ENCODE measurements around the gene MAPKAPK2.

- TF ChIP-seq JUN (CRISPR knock-in tag; IDR thresholded peaks at IDR 0.05) (no peak), CTCF (IDR thresholded peaks at IDR 0.05) (no peak), ZNF512 (CRISPR knock-in tag; IDR thresholded peaks at IDR 0.05; ENCODE audit: borderline replicate concordance) (no peak), KAT7 (CRISPR knock-in tag; IDR thresholded peaks at IDR 0.05; ENCODE audit: borderline replicate concordance) (no peak), ETV6 (CRISPR knock-in tag; IDR thresholded peaks at IDR 0.05) (no peak), ZNF396 (CRISPR knock-in tag; IDR thresholded peaks at IDR 0.05; ENCODE audit: borderline replicate concordance) (no peak), IRF1 (CRISPR knock-in tag; IDR thresholded peaks at IDR 0.05) (no peak), NFYB (CRISPR knock-in tag; conservative IDR thresholded peaks at IDR 0.05; ENCODE audit: low read depth) (no peak), ATF6 (CRISPR knock-in tag; IDR thresholded peaks at IDR 0.05) (no peak), SP1 (CRISPR knock-in tag; conservative IDR thresholded peaks at IDR 0.05) (no peak)
These were observed 13.3 kb downstream of the MAPKAPK2 start for GRCh38 chr1:206698011-206698410.
